K562 (cell line): ENCODE data around the gene CAMK2B. TPM values are rescaled to one million over a fixed set of nuclear protein-coding genes. Genes with fewer than 3 reads are reported as not detected.

Source experiments
- ATAC-seq: fragments of 200-7000 bp; cut with Tn5 transposase; 3 replicates; pipeline ENCODE4 v1.9.1; 2020; ENCODE audit warnings: moderate library complexity
- BruUV-seq: library from RNA; stranded (reverse); fragments of 400-500 nt; replicated peaks from 2 replicates; lab custom pipeline; 2021; lab: Mats Ljungman, UMichigan
- CTCF ChIA-PET: fragments of 300-600 bp; formaldehyde crosslinking; extraction: SDS; loops from one replicate; lab custom pipeline; 2021; ENCODE audit warnings: low intra/inter-chr PET ratio; lab: Yijun Ruan, JAX
- POLR2A ChIA-PET: fragments of 300-600, 350-650 bp; sonication (Branson Sonifier 250); formaldehyde crosslinking; extraction: SDS; loops from one replicate; lab custom pipeline; 2021; ENCODE audit warnings: antibody characterized with exemption, inconsistent platforms; lab: Yijun Ruan, JAX
- DNase-seq, 4 experiments: peaks; one replicate each; pipeline versions ENCODE4 v3.0.0 to v3.0.0-alpha.2; 2011 to 2018; ENCODE audit warnings: low spot score in 3 of 4, mixed read lengths in 3 of 4; ENCODE audit errors: extremely low read depth in 1 of 4
- FAIRE-seq: peaks from 2 replicates; lab custom pipeline; 2011; peaks lifted over from hg19 to GRCh38; lab: Jason Lieb, UNC
- H2AFZ ChIP-seq: 2 replicates; pipeline ENCODE4 v1.6.0; 2011; ENCODE audit warnings: low read depth, low read length, control low read depth, inconsistent platforms
- H3K27ac ChIP-seq: fragments of 200-600 bp; 3 replicates; pipeline ENCODE4 v1.8.0; 2011; ENCODE audit warnings: low read depth, mild to moderate bottlenecking, control low read depth, inconsistent platforms, low read length, moderate library complexity, mixed read lengths; ENCODE audit errors: extremely low read depth
- H3K27me3 ChIP-seq, 2 experiments: fragments of 300-600 bp in 1 of 2; 2 replicates in 1 of 2; 3 replicates in 1 of 2; pipeline versions ENCODE4 v1.6.0 to v1.8.0; 2011; ENCODE audit warnings: inconsistent platforms in 2 of 2, low read length in 2 of 2, mild to moderate bottlenecking in 1 of 2, mixed read lengths in 1 of 2, moderate library complexity in 1 of 2; ENCODE audit not compliant: control insufficient read depth in 2 of 2, insufficient read depth in 2 of 2
- H3K36me3 ChIP-seq: fragments of 300-600 bp; 3 replicates; pipeline ENCODE4 v1.8.0; 2011; ENCODE audit warnings: mild to moderate bottlenecking, low read length, inconsistent platforms; ENCODE audit not compliant: control insufficient read depth, insufficient read depth
- H3K4me1 ChIP-seq, 2 experiments: fragments of 200-600 bp in 1 of 2; replicated peaks in 1 of 2; 2 replicates in 1 of 2; 3 replicates in 1 of 2; pipeline versions ENCODE4 v1.5.1 to v1.8.0; 2011; ENCODE audit warnings: inconsistent platforms in 2 of 2, low read length in 2 of 2, mild to moderate bottlenecking in 1 of 2, mixed read lengths in 1 of 2, moderate library complexity in 1 of 2; ENCODE audit not compliant: control insufficient read depth in 2 of 2, insufficient read depth in 2 of 2
- H3K4me2 ChIP-seq: 2 replicates; pipeline ENCODE4 v1.6.1; 2011; ENCODE audit warnings: low read length, control low read depth, inconsistent platforms, mixed read lengths; ENCODE audit not compliant: insufficient read depth
- H3K4me3 ChIP-seq: fragments of 200-600 bp; sonication (generic), shearing (Covaris generic); 2 replicates; pipeline ENCODE4 v1.5.1; 2016; ENCODE audit warnings: control low read depth, inconsistent platforms
- H3K79me2 ChIP-seq: fragments of 200-600 bp; 3 replicates; pipeline ENCODE4 v1.8.0; 2011; ENCODE audit warnings: low read length, inconsistent platforms; ENCODE audit not compliant: control insufficient read depth, insufficient read depth
- H3K9ac ChIP-seq, 2 experiments: 2 replicates each; pipeline versions ENCODE4 v1.6.0 to v1.6.1; 2011; ENCODE audit warnings: low read depth in 2 of 2, low read length in 2 of 2, control low read depth in 1 of 2, inconsistent platforms in 1 of 2, mild to moderate bottlenecking in 1 of 2, mixed read lengths in 1 of 2; ENCODE audit not compliant: insufficient read depth in 1 of 2
- H3K9me1 ChIP-seq: one replicate; pipeline ENCODE4 v1.6.0; 2011; ENCODE audit warnings: inconsistent platforms, mild to moderate bottlenecking, low read length, moderate library complexity; ENCODE audit not compliant: control insufficient read depth, insufficient read depth
- H3K9me3 ChIP-seq: replicated peaks from 2 replicates; pipeline ENCODE4 v1.5.1; 2011; ENCODE audit warnings: low read depth, low read length, inconsistent platforms; ENCODE audit not compliant: control insufficient read depth, insufficient read depth
- H4K20me1 ChIP-seq: replicated peaks from 2 replicates; pipeline ENCODE4 v1.6.1; 2011; ENCODE audit warnings: low read length, inconsistent platforms, mixed read lengths; ENCODE audit not compliant: control insufficient read depth, insufficient read depth
- ETV6 ChIP-seq, 3 experiments: fragments of 150-350 bp in 1 of 3; sonication (generic) in 1 of 3; formaldehyde crosslinking in 1 of 3; IDR thresholded peaks; 2 replicates each; pipeline versions ENCODE4 v1.6.1 to v1.8.0; 2014 to 2022; ENCODE audit warnings: borderline replicate concordance in 2 of 3, low read depth in 2 of 3, antibody characterized with exemption in 1 of 3, low read length in 1 of 3, mild to moderate bottlenecking in 1 of 3, missing genetic modification reagents in 1 of 3
- MEIS2 ChIP-seq: fragments of 450-650 bp; IDR thresholded peaks from 2 replicates; pipeline ENCODE4 v1.6.1; 2014; ENCODE audit warnings: mild to moderate bottlenecking; ENCODE audit not compliant: partially characterized antibody
- NR0B1 ChIP-seq: fragments of 450-650 bp; IDR thresholded peaks from one replicate; pipeline ENCODE4 v1.6.1; 2018; ENCODE audit warnings: mild to moderate bottlenecking, moderate library complexity; ENCODE audit not compliant: partially characterized antibody
- PHB ChIP-seq: fragments of 250-450 bp; sonication (Bioruptor Pico); IDR thresholded peaks from 2 replicates; pipeline ENCODE4 v1.5.0; 2021
- POLR2A ChIP-seq: fragments of 450-650 bp; conservative IDR thresholded peaks from 2 replicates; pipeline ENCODE4 v1.6.1; 2016
- RBFOX2 ChIP-seq: fragments of 200-400 bp; formaldehyde crosslinking; IDR thresholded peaks from 2 replicates; pipeline ENCODE4 v1.6.1; 2017; ENCODE audit warnings: low read depth, mild to moderate bottlenecking, low read length, moderate library complexity
- SPI1 ChIP-seq: IDR thresholded peaks from 2 replicates; pipeline ENCODE4 v1.6.1; 2011; ENCODE audit warnings: low read depth, low read length, control low read depth, borderline replicate concordance
- ZNF395 ChIP-seq: fragments of 200-800 bp; sonication (Bioruptor generic); IDR thresholded peaks from 2 replicates; pipeline ENCODE4 v1.6.1; 2017; ENCODE audit warnings: missing genetic modification characterization, missing compliant biosample characterization
- WGBS: fragments of 100-300 bp; shearing (Covaris generic); methylation state at CpG from one replicate; pipeline ENCODE4 v1.1.6; 2016; ENCODE audit warnings: low coverage, mixed read lengths; ENCODE audit not compliant: insufficient coverage; ENCODE audit errors: missing lambda C conversion rate; 5-methylcytosine and 5-hydroxymethylcytosine counted together
- in situ Hi-C: fragments of 300-500 bp; cut with MboI; formaldehyde crosslinking; loops from 4 replicates; pipeline ENCODE4 v1.15.0; 2018; ENCODE audit warnings: inconsistent platforms, mixed read lengths
- intact Hi-C: fragments of 100-400 bp; cut with micrococcal nuclease; formaldehyde crosslinking; loops from 2 replicates; pipeline ENCODE4 v1.14.2; 2022
- polyA plus RNA-seq, 8 experiments: library from polyadenylated mRNA; depleted of rRNA in 4 of 8; stranded (reverse) in 5 of 8; unstranded in 3 of 8; fragments of >200 nt; fragmentation: Nextera tagmentation in 2 of 8; fragmentation: Illumina TruSeq in 1 of 8; extraction: Ambion mirVana in 2 of 8; extraction: Trizol in 1 of 8; gene quantifications; 2 replicates each; pipeline versions ENCODE4 v1.2.1 to v1.2.3, GENCODE V29; 2011 to 2014; ENCODE audit warnings: inconsistent platforms in 1 of 8, missing spikeins in 1 of 8
- total RNA-seq, 7 experiments: library from RNA; depleted of rRNA in 6 of 7; stranded (reverse); fragments of >200 nt in 6 of 7; fragmentation: Illumina TruSeq in 2 of 7; extraction: Trizol in 2 of 7; gene quantifications; 2 replicates each; pipeline versions ENCODE4 v1.2.1 to v1.2.3, GENCODE V29; 2011 to 2021; ENCODE audit warnings: low replicate concordance in 1 of 7
- TF ChIP-seq, protein P1 (sequence below): fragments of 450-650 bp; IDR thresholded peaks from 2 replicates; pipeline ENCODE4 v1.6.1; 2016; ENCODE audit warnings: low read depth, mild to moderate bottlenecking, moderate library complexity
- TF ChIP-seq, protein P2 (sequence below), 2 experiments: IDR thresholded peaks in 1 of 2; conservative IDR thresholded peaks in 1 of 2; 2 replicates each; pipeline ENCODE4 v1.6.1; 2016; ENCODE audit warnings: low read depth in 2 of 2, mild to moderate bottlenecking in 1 of 2, missing compliant biosample characterization in 1 of 2, missing genetic modification characterization in 1 of 2, moderate library complexity in 1 of 2
- TF ChIP-seq, protein P3 (sequence below): fragments of 450-650 bp; IDR thresholded peaks from 2 replicates; pipeline ENCODE4 v1.6.1; 2016

Gene CAMK2B
- total and polyA plus RNA-seq, 9 of the 15 experiments (the other 6 are each of a cell fraction or from before 2014, with no cell fraction given) = 0.04 to 0.09 (median 0.05) TPM; not detected in 4

- TF ChIP-seq ZNF395 (CRISPR knock-in tag) = no peak
- TF ChIP-seq, protein P1, sequence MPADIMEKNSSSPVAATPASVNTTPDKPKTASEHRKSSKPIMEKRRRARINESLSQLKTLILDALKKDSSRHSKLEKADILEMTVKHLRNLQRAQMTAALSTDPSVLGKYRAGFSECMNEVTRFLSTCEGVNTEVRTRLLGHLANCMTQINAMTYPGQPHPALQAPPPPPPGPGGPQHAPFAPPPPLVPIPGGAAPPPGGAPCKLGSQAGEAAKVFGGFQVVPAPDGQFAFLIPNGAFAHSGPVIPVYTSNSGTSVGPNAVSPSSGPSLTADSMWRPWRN = no peak
- no peak for TF ChIP-seq PHB (CRISPR knock-in tag)
- TF ChIP-seq, all 486 proteins: peak for 0
Measured at GRCh38 chr7:44215531-44215930, 109.9 kb downstream of the CAMK2B start (continued).

DNA sequence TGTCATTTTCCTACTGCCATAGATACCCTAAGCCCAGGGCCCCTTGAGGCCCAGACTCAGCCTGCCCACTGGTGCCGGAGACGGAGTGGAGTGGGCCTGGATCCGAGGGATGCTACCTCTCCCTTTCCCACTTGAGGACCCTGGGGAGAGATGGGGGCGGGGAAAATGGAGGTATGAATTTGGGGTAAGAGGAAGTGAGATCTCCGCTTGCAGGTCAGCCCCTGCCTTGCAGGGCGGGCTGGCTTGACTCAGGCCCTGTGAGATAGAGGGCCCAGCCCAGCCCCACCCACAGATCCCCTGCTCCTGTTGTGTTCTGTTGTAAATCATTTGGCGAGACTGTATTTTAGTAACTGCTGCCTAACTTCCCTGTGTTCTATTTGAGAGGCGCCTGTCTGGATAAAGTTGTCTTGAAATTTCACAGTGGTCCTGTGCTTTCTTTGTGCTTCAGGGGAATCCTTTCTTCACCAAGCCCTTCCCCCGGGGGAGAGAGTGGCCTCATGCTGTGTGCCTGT, 111.5 kb downstream of the CAMK2B start:
- no peaks in the 10 kb centered on the region for H3K79me2 ChIP-seq
- ATAC-seq (peak; percentile 68), FAIRE-seq (no peak), DNase-seq (peak; percentile 45 to 66 (median 57))
- peaks cover 43% of the 10 kb centered on the region; the same call in 2 of the 3 replicates for H3K36me3 ChIP-seq
- H2AFZ ChIP-seq = no peak overlapping the region
- H3K27ac ChIP-seq = peak overlapping the region; percentile 61; the same call in 2 of the 3 replicates
- H4K20me1 ChIP-seq = peaks cover 15% of the 10 kb centered on the region
- intact Hi-C loops (no loop called here), in situ Hi-C loops (no loop called here)
- peak overlapping the region; percentile 48; the same call in 1 of the 2 replicates for H3K4me2 ChIP-seq
- ChIA-PET CTCF (no interaction called here), POLR2A (interaction anchor here (0.7 to 2.1 kb wide), 6 partner anchors 8 to 300 kb away, joined by 3 to 8 read pairs (median 4); no protein-coding TSS in a partner anchor)
- H3K27me3 ChIP-seq = no peaks in the 10 kb centered on the region
- WGBS = 44% methylated on average over 7 of the region's 9 CpGs
- no peaks in the 10 kb centered on the region for H3K9me3 ChIP-seq
- peaks cover 9% of the 10 kb centered on the region for H3K9me1 ChIP-seq
- peaks cover 13 to 43% of the 10 kb centered on the region in 2 experiments; a peak in 4 of 5 replicates for H3K4me1 ChIP-seq
- no TSS peak for BruUV-seq
- H3K4me3 ChIP-seq = no peak overlapping the region
- H3K9ac ChIP-seq = peak overlapping the region; percentile 17 to 83; a peak in 3 of 4 replicates
- TF ChIP-seq POLR2A (0 out of 2 replicates have a peak, but pooled peaks have one; percentile 35), MEIS2 (peak; percentile 47), ETV6 (IDR thresholded peaks at IDR 0.05; ENCODE audit: borderline replicate concordance in 1 of 2, low read depth in 2 of 2, low read length in 1 of 2) (no peak), ETV6 (CRISPR knock-in tag; IDR thresholded peaks at IDR 0.05; ENCODE audit: borderline replicate concordance) (no peak), NR0B1 (no peak), SPI1 (peak; percentile 84), RBFOX2 (no peak)
- TF ChIP-seq, protein P2, sequence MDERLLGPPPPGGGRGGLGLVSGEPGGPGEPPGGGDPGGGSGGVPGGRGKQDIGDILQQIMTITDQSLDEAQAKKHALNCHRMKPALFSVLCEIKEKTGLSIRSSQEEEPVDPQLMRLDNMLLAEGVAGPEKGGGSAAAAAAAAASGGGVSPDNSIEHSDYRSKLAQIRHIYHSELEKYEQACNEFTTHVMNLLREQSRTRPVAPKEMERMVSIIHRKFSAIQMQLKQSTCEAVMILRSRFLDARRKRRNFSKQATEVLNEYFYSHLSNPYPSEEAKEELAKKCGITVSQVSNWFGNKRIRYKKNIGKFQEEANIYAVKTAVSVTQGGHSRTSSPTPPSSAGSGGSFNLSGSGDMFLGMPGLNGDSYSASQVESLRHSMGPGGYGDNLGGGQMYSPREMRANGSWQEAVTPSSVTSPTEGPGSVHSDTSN (CRISPR knock-in tag; IDR thresholded peaks at IDR 0.05; ENCODE audit: low read depth) = no peak
- TF ChIP-seq, protein P2 (tag; conservative IDR thresholded peaks at IDR 0.05; ENCODE audit: low read depth) = peak; percentile 50
- TF ChIP-seq, protein P3, sequence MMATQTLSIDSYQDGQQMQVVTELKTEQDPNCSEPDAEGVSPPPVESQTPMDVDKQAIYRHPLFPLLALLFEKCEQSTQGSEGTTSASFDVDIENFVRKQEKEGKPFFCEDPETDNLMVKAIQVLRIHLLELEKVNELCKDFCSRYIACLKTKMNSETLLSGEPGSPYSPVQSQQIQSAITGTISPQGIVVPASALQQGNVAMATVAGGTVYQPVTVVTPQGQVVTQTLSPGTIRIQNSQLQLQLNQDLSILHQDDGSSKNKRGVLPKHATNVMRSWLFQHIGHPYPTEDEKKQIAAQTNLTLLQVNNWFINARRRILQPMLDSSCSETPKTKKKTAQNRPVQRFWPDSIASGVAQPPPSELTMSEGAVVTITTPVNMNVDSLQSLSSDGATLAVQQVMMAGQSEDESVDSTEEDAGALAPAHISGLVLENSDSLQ = peak; percentile 61
